22Rv1 (cell line): ENCODE measurements around the gene ADCY9.

Source experiments
- CTCF ChIP-seq: fragments of 450-650 bp; IDR thresholded peaks from 2 replicates; pipeline ENCODE4 v1.5.1; 2017; ENCODE audit warnings: mild to moderate bottlenecking
- ZFX ChIP-seq: fragments of 450-650 bp; IDR thresholded peaks from 2 replicates; pipeline ENCODE4 v1.6.1; 2017; ENCODE audit warnings: antibody characterized with exemption, borderline replicate concordance

GRCh38 chr16:4139968-4140367 lies 23.7 kb upstream of the ADCY9 start:
- TF ChIP-seq CTCF (no peak), ZFX (no peak)
